PC-3 (cell line): ENCODE data around the gene NHLH1. TPM values are rescaled to one million over a fixed set of nuclear protein-coding genes. Genes with fewer than 3 reads are reported as not detected.

ENCODE experiments used
- ATAC-seq: fragments of 200-7000 bp; cut with Tn5 transposase; 2 replicates; pipeline ENCODE4 v1.9.1; 2020; ENCODE audit warnings: mild to moderate bottlenecking, moderate library complexity
- BruUV-seq: library from RNA; stranded (reverse); fragments of 400-500 nt; replicated peaks from 2 replicates; lab custom pipeline; 2021; lab: Mats Ljungman, UMichigan
- CTCF ChIA-PET: fragments of 300-600 bp; sonication (Branson Sonifier 250); formaldehyde crosslinking; loops from one replicate; lab custom pipeline; 2022; ENCODE audit warnings: antibody characterized with exemption; lab: Charles Lee
- POLR2A ChIA-PET: fragments of 300-600 bp; sonication (Branson Sonifier 250); formaldehyde crosslinking; loops from one replicate; lab custom pipeline; 2022; ENCODE audit warnings: antibody characterized with exemption; ENCODE audit not compliant: unreplicated experiment; lab: Charles Lee
- DNase-seq: peaks from one replicate; pipeline ENCODE4 v3.0.0-alpha.2; 2015
- H2AFZ ChIP-seq: fragments of 300-600 bp; sonication (generic); 2 replicates; pipeline ENCODE4 v1.6.0; 2016; ENCODE audit warnings: antibody characterized with exemption, low read length
- H3F3A ChIP-seq: fragments of 300-600 bp; sonication (generic); one replicate; pipeline ENCODE4 v1.6.0; 2017; ENCODE audit warnings: antibody characterized with exemption, low read length, control low read depth, mild to moderate bottlenecking; ENCODE audit not compliant: unreplicated experiment
- H3K27ac ChIP-seq: fragments of 300-600 bp; sonication (generic); 2 replicates; pipeline ENCODE4 v1.5.1; 2016; ENCODE audit warnings: mild to moderate bottlenecking, low read length
- H3K27me3 ChIP-seq: fragments of 300-600 bp; sonication (generic); 2 replicates; pipeline ENCODE4 v1.6.1; 2016; ENCODE audit warnings: low read length, mixed read lengths
- H3K36me3 ChIP-seq: fragments of 300-600 bp; sonication (generic); 2 replicates; pipeline ENCODE4 v1.6.1; 2016; ENCODE audit warnings: low read depth, mixed run types, low read length, mixed read lengths
- H3K4me1 ChIP-seq: fragments of 300-600 bp; sonication (generic); 2 replicates; pipeline ENCODE4 v1.5.1; 2016; ENCODE audit warnings: low read length; ENCODE audit not compliant: insufficient read depth
- H3K4me2 ChIP-seq: fragments of 300-600 bp; sonication (generic); 2 replicates; pipeline ENCODE4 v1.6.0; 2016; ENCODE audit warnings: low read length
- H3K4me3 ChIP-seq: fragments of 300-600 bp; sonication (generic); 2 replicates; pipeline ENCODE4 v1.5.1; 2016; ENCODE audit warnings: mild to moderate bottlenecking, low read length, mixed read lengths
- H3K79me2 ChIP-seq: fragments of 300-600 bp; sonication (generic); 2 replicates; pipeline ENCODE4 v1.6.1; 2017; ENCODE audit warnings: low read length, mixed read lengths
- H3K9ac ChIP-seq: fragments of 300-600 bp; sonication (generic); 2 replicates; pipeline ENCODE4 v1.6.0; 2016; ENCODE audit warnings: mild to moderate bottlenecking, low read length
- H3K9me2 ChIP-seq: fragments of 300-600 bp; sonication (generic); replicated peaks from 2 replicates; pipeline ENCODE4 v1.6.1; 2016; ENCODE audit warnings: mixed run types, low read length, mixed read lengths
- H3K9me3 ChIP-seq: fragments of 300-600 bp; sonication (generic); 2 replicates; pipeline ENCODE4 v1.6.1; 2016; ENCODE audit warnings: low read length, mixed read lengths
- H4K20me1 ChIP-seq: fragments of 300-600 bp; sonication (generic); 2 replicates; pipeline ENCODE4 v1.6.1; 2016; ENCODE audit warnings: low read length, mixed read lengths
- CTCF ChIP-seq: fragments of 300-600 bp; sonication (generic); conservative IDR thresholded peaks from 2 replicates; pipeline ENCODE4 v1.5.1; 2017; ENCODE audit warnings: antibody characterized with exemption, low read depth, mild to moderate bottlenecking, low read length
- EZH2 ChIP-seq: fragments of 300-600 bp; sonication (generic); IDR thresholded peaks from one replicate; pipeline ENCODE4 v1.6.1; 2017; ENCODE audit warnings: antibody characterized with exemption, mild to moderate bottlenecking, low read length; ENCODE audit not compliant: unreplicated experiment
- EZH2phosphoT487 ChIP-seq: fragments of 300-600 bp; sonication (generic); IDR thresholded peaks from 2 replicates; pipeline ENCODE4 v1.6.1; 2018; ENCODE audit warnings: mild to moderate bottlenecking, antibody characterized with exemption, low read length, borderline replicate concordance
- intact Hi-C: fragments of 100-400 bp; cut with micrococcal nuclease; formaldehyde crosslinking; loops from 2 replicates; pipeline ENCODE4 v1.9.0; 2023
- total RNA-seq: library from RNA; depleted of rRNA; stranded (reverse); fragments of >200 nt; gene quantifications from 2 replicates; pipeline ENCODE4 v1.2.3, GENCODE V29; 2014

Gene NHLH1
- total RNA-seq, 1 experiment from 2014 or later: not detected

GRCh38 chr1:160363010-160363409 is 3.9 kb upstream of the NHLH1 start:
- Histone ChIP-seq H3K4me2 (no peak overlapping the region), H3K27me3 (no peaks in the 10 kb centered on the region), H3K9me3 (no peaks in the 10 kb centered on the region), H3F3A (no peaks in the 10 kb centered on the region), H3K4me1 (no peaks in the 10 kb centered on the region), H3K79me2 (no peaks in the 10 kb centered on the region), H2AFZ (no peak overlapping the region), H3K9ac (no peak overlapping the region), H3K36me3 (peaks cover 13% of the 10 kb centered on the region; the same call in 1 of the 2 replicates), H3K9me2 (no peaks in the 10 kb centered on the region), H3K27ac (no peak overlapping the region), H3K4me3 (no peak overlapping the region), H4K20me1 (no peaks in the 10 kb centered on the region)
- CTCF ChIA-PET: interaction anchor here (0.8 kb wide), 1 partner anchor 12 kb away, joined by 3 read pairs; no protein-coding TSS in a partner anchor
- intact Hi-C loops: no loop called here
- BruUV-seq: no TSS peak
- POLR2A ChIA-PET: no interaction called here
- TF ChIP-seq EZH2 (no peak), CTCF (no peak), EZH2phosphoT487 (no peak)
- ATAC-seq (no peak), DNase-seq (no peak)

GRCh38 chr1:160363951-160364735 is 2.7 kb upstream of the NHLH1 start:
- no peak overlapping the region for H3K4me3 ChIP-seq
- no peaks in the 10 kb centered on the region for H3K4me1 ChIP-seq
- peaks cover 10% of the 10 kb centered on the region; the same call in 1 of the 2 replicates for H3K36me3 ChIP-seq
- no peaks in the 10 kb centered on the region for H3K9me3 ChIP-seq
- H3K4me2 ChIP-seq: no peak overlapping the region
- H3K27ac ChIP-seq: no peak overlapping the region
- H3K9ac ChIP-seq: no peak overlapping the region
- H3K9me2 ChIP-seq: no peaks in the 10 kb centered on the region
- H4K20me1 ChIP-seq: no peaks in the 10 kb centered on the region
- ATAC-seq (no peak), DNase-seq (no peak)
- H3K27me3 ChIP-seq: no peaks in the 10 kb centered on the region
- ChIA-PET CTCF (interaction anchor here (0.6 kb wide), 1 partner anchor 294 kb away, joined by 5 read pairs; no protein-coding TSS in a partner anchor), POLR2A (no interaction called here)
- no TSS peak for BruUV-seq
- no peaks in the 10 kb centered on the region for H3F3A ChIP-seq
- TF ChIP-seq EZH2: no peak
- no peak for TF ChIP-seq CTCF
- TF ChIP-seq EZH2phosphoT487: no peak
- intact Hi-C loops: no loop called here
- no peaks in the 10 kb centered on the region for H3K79me2 ChIP-seq
- no peak overlapping the region for H2AFZ ChIP-seq

- Histone ChIP-seq H3K4me2 (no peak overlapping the region), H3F3A (no peaks in the 10 kb centered on the region), H3K27me3 (no peaks in the 10 kb centered on the region), H3K9ac (no peak overlapping the region), H2AFZ (no peak overlapping the region), H3K36me3 (peaks cover 1% of the 10 kb centered on the region; the same call in 1 of the 2 replicates), H3K79me2 (no peaks in the 10 kb centered on the region), H4K20me1 (no peaks in the 10 kb centered on the region), H3K9me3 (no peaks in the 10 kb centered on the region), H3K27ac (no peak overlapping the region), H3K4me3 (no peak overlapping the region), H3K9me2 (no peaks in the 10 kb centered on the region), H3K4me1 (no peaks in the 10 kb centered on the region)
- CTCF ChIA-PET: no interaction called here
- no TSS peak for BruUV-seq
- DNase-seq: no peak
- no peak for ATAC-seq
- POLR2A ChIA-PET: interaction anchor here (0.5 kb wide), 1 partner anchor 333 kb away, joined by 3 read pairs; no protein-coding TSS in a partner anchor
- no peak for TF ChIP-seq EZH2
- TF ChIP-seq CTCF: no peak
- TF ChIP-seq EZH2phosphoT487: no peak
- intact Hi-C loops: no loop called here
Observed at GRCh38 chr1:160365325-160365724, 1.5 kb upstream of the NHLH1 start.
